Measurements from ENCODE around the gene SREK1IP1. TPM values are rescaled to one million over a fixed set of nuclear protein-coding genes. Genes with fewer than 3 reads are reported as not detected.
"Not testable (repeated sequence)": the region's sequence is repeated elsewhere in the genome, so short reads cannot be mapped to it uniquely, and the experiment has no call there.

The SREK1IP1 gene
- total and polyA plus RNA-seq, 8 donors = 2.3 to 43.2 (median 22.6) TPM

DNA sequence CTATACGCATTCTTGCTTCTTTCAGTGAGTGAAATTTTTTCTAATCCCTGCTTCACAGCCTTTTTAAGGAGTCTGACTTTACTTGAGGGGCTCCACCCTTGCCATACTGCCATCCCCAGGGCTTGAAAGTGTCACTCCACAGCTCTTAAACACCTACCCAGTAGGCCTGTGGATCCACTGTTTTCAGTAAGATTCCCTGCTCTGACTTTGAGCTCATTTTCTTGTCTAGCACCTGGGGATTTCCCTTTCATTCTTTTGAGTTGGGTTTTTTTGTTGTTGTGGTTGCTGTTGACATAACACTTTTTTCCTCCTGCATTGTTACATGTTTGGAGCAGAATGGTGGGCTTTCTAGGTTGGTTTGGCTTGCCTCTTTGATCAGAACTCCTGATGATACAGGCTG is 23.6 kb downstream of the SREK1IP1 start:
- H3K4me3 ChIP-seq = no peak overlapping the region
- WGBS, 5 donors = 90 to 98% (median 96%) methylated on average over 1 of the region's 1 CpG

GRCh38 chr5:64742821-64743220 is 25.7 kb downstream of the SREK1IP1 start:
- intact Hi-C loops (cut with DNase I; ENCODE audit: low total_unique reads) = no loop called here

More for the DNA sequence above, 23.6 kb downstream of the SREK1IP1 start:
- Histone ChIP-seq H3K27me3 (no peaks in the 10 kb centered on the region), H3K4me1 (peaks cover 0 to 7% (median 0%) of the 10 kb centered on the region in 4 donors), H3K27ac (no peak overlapping the region), H3K9me3 (no peaks in the 10 kb centered on the region), H3K36me3 (peaks cover 0 to 28% (median 18%) of the 10 kb centered on the region in 4 donors)
- TF ChIP-seq CTCF (IDR thresholded peaks at IDR 0.05) (no peak), EP300 (IDR thresholded peaks at IDR 0.05) (no peak), POLR2AphosphoS5 (IDR thresholded peaks at IDR 0.05) (no peak), POLR2A (IDR thresholded peaks at IDR 0.05) (no peak)
- intact Hi-C loops (cut with DNase I; ENCODE audit: low total_unique reads) = no loop called here
- DNase-seq = no peak

DNA sequence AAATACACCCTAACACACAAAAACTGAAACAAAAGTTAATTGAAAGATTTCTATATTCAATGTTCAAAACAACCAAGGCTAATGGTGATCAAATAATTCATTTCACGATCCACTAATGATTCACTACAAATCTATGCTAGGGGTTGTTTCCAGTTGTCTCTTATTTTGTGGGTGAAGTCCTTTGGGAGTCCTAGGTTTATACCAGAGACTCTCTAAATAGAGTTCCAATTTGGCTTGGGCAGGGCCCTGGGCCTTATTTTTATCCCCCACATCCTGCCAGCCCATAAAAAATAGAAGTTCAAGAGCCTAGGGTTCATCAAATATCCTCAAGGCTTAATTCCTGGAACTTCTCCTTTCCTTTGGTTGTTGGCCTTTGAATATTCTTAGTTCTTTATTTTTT is 26.1 kb downstream of the SREK1IP1 start:
- H3K27ac ChIP-seq = no peak overlapping the region
- intact Hi-C loops (cut with DNase I; ENCODE audit: low total_unique reads) = no loop called here
- WGBS, 5 donors = 81 to 91% (median 85%) methylated on average over 1 of the region's 1 CpG

More at GRCh38 chr5:64742821-64743220, 25.7 kb downstream of the SREK1IP1 start:
- H3K4me3 ChIP-seq = no peak overlapping the region
- H3K36me3 ChIP-seq = peaks cover 0 to 45% (median 33%) of the 10 kb centered on the region in 4 donors
- H3K9me3 ChIP-seq = no peaks in the 10 kb centered on the region
- no peak for DNase-seq
- TF ChIP-seq EP300 (IDR thresholded peaks at IDR 0.05) = no peak
- no peak for TF ChIP-seq POLR2AphosphoS5 (IDR thresholded peaks at IDR 0.05)
- TF ChIP-seq POLR2A (IDR thresholded peaks at IDR 0.05) = no peak
- H3K27ac ChIP-seq = no peak overlapping the region
- peaks cover 0 to 7% (median 0%) of the 10 kb centered on the region in 4 donors for H3K4me1 ChIP-seq
- H3K27me3 ChIP-seq = no peaks in the 10 kb centered on the region

DNA sequence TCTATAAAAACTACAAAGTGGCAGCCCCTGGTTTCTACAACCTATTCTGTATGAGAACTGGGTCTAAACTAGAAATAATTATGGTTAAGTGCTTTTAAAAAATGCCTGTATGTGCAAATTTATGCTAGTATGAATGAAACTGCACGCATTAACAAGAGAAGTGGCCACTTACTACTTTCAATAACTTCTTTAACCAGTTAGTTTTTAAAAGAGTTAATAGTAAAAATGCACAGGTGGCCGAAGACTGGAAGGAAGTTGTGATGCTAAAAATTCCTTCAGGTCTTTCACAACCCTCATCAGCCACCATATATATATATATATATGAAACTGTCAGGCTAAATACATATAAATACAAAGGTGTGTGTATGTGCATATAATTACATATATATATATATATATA is 41.3 kb downstream of the SREK1IP1 start:
- Histone ChIP-seq H3K27ac (no peak overlapping the region), H3K36me3 (peaks cover 6 to 84% (median 71%) of the 10 kb centered on the region in 4 donors), H3K4me3 (no peak overlapping the region), H3K4me1 (no peaks in the 10 kb centered on the region), H3K27me3 (no peaks in the 10 kb centered on the region), H3K9me3 (no peaks in the 10 kb centered on the region)
- no peak for DNase-seq
- TF ChIP-seq POLR2AphosphoS5 (IDR thresholded peaks at IDR 0.05) (no peak), POLR2A (IDR thresholded peaks at IDR 0.05) (no peak), CTCF (IDR thresholded peaks at IDR 0.05) (no peak), EP300 (IDR thresholded peaks at IDR 0.05) (no peak)
- WGBS, 5 donors = 84 to 96% (median 95%) methylated on average over 2 of the region's 2 CpGs
- intact Hi-C loops (cut with DNase I; ENCODE audit: low total_unique reads) = no loop called here

More for the DNA sequence above, 26.1 kb downstream of the SREK1IP1 start:
- no peak for DNase-seq
- H3K36me3 ChIP-seq = peaks cover 0 to 41% (median 29%) of the 10 kb centered on the region in 4 donors
- H3K4me1 ChIP-seq = peaks cover 0 to 7% (median 0%) of the 10 kb centered on the region in 4 donors
- H3K9me3 ChIP-seq = no peaks in the 10 kb centered on the region
- no peak for TF ChIP-seq POLR2AphosphoS5 (IDR thresholded peaks at IDR 0.05)
- no peak for TF ChIP-seq EP300 (IDR thresholded peaks at IDR 0.05)
- H3K27me3 ChIP-seq = no peaks in the 10 kb centered on the region
- H3K4me3 ChIP-seq = no peak overlapping the region

- intact Hi-C loops (cut with DNase I; ENCODE audit: low total_unique reads) = no loop called here
Observed at GRCh38 chr5:64722588-64722987, 45.9 kb downstream of the SREK1IP1 start.

GRCh38 chr5:64714495-64714894 is 54.0 kb downstream of the SREK1IP1 start:
- H3K4me1 ChIP-seq; DNase-seq; intact Hi-C loops (cut with DNase I; ENCODE audit: low total_unique reads); H3K27ac ChIP-seq; H3K36me3 ChIP-seq; H3K9me3 ChIP-seq; H3K27me3 ChIP-seq; H3K4me3 ChIP-seq: not testable (repeated sequence)
- WGBS, 5 donors = 62 to 84% (median 67%) methylated on average over 9 to 12 of the region's 16 CpGs; no CpG with 5 or more reads in 1 of the 5 donors

More at GRCh38 chr5:64722588-64722987, 45.9 kb downstream of the SREK1IP1 start:
- no peaks in the 10 kb centered on the region for H3K27me3 ChIP-seq
- 64 to 90% (median 80%) methylated on average over 3 of the region's 3 CpGs for WGBS, 5 donors
- H3K9me3 ChIP-seq = no peaks in the 10 kb centered on the region
- H3K4me1 ChIP-seq = no peaks in the 10 kb centered on the region
- peaks cover 6 to 63% (median 52%) of the 10 kb centered on the region in 4 donors for H3K36me3 ChIP-seq
- no peak for DNase-seq
- no peak overlapping the region for H3K4me3 ChIP-seq
- no peak overlapping the region for H3K27ac ChIP-seq
- TF ChIP-seq EP300 (IDR thresholded peaks at IDR 0.05) (no peak), CTCF (IDR thresholded peaks at IDR 0.05) (no peak), POLR2A (IDR thresholded peaks at IDR 0.05) (no peak), POLR2AphosphoS5 (IDR thresholded peaks at IDR 0.05) (no peak)

Measured in stomach (tissue), 9 donors.